ENCODE data around the gene PPP3CA.

- TF ChIP-seq CTCF (optimal IDR thresholded peaks at IDR 0.05 in 1 of 3, IDR thresholded peaks at IDR 0.05 in 1 of 3, conservative IDR thresholded peaks at IDR 0.05 in 1 of 3; ENCODE audit: extremely low read depth in 1 of 3, insufficient read depth in 2 of 3, low read length in 3 of 3) (no peak), EZH2 (IDR thresholded peaks at IDR 0.05; ENCODE audit: low read length) (no peak)
These were observed 60.0 kb downstream of the PPP3CA start for GRCh38 chr4:101287324-101287723.
